ENCODE results near the gene BAZ2B.

DNA sequence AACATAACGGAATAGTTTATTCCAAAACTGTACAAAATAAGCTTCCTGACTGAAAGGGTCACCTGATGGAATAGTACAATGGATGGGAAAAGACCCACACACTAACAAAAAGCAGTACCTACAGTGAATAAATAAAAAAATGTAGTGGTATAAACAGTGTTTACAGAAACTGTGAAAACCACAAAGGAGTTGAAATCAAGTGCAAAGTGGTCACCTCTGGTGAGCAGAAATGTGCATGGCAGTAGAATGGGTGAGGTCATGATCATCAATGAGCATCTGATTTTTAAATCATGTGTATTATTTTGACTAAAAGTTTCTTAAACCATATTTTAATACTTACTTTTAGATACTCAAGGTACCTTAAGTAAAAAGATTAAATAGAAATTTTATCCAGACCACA, 341.2 kb downstream of the BAZ2B start:
- no peak for TF ChIP-seq POLR2AphosphoS5 (IDR thresholded peaks at IDR 0.05; ENCODE audit: borderline replicate concordance, low read depth, low read length)
- TF ChIP-seq FOXP2 (optimal IDR thresholded peaks at IDR 0.05; ENCODE audit: control extremely low read depth, extremely low read length, insufficient read depth): no peak
- TF ChIP-seq EZH2 (IDR thresholded peaks at IDR 0.05): no peak

Measured in SK-N-MC (cell line).